ENCODE results near the gene PPP2R5E.

Gene PPP2R5E

DNA sequence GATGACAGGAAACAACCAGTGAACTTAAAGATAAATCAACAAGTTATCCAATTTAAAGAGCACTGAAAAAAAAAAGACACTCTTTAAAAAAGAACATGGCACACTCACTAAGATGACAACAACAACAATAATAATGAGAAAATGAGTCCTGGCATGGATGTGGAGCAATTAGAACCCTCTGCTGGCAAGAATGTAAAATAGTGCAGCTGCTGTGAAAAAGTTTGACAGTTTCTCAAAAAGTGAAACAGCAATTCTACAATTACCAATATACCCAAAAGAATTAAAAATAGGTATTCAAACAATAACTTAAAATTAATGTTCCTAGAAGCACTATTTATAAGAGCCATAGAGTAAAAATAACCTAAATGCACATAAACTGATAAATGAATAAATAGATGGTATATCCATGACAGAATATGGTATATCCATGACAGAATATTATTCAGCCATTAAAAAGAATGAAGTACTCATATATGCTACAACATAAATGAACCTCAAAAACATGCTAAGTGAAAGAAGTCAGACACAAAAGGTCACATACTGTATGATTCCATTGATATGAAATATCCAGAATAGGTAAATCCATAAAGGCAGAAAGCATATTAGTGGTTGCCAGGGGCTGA, 175.3 kb downstream of the PPP2R5E start:
- no peak for DNase-seq

DNA sequence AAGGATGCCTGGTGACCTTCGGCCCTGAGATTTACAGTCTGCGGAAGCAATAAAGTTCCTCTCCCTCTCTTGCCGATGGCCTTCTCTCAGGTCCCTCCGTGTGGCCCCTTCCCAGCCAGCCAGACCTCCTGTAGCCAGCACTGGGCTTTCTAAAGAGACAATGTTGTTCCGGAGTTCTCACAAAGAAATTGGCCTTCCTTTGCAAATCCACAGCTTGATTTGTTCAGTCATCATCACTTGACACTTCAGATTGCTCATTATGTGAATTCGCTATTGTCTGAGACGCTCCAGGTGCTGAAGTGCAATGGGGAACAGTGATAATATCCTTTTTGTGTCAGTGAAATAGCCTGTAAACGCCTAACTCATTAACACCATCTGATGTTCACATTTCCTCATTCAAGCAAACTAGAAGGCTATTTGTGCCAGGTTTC, 180.8 kb downstream of the PPP2R5E start:
- DNase-seq = no peak

GRCh38 chr14:63361790-63362189, 181.4 kb downstream of the PPP2R5E start:
- DNase-seq = no peak

DNA sequence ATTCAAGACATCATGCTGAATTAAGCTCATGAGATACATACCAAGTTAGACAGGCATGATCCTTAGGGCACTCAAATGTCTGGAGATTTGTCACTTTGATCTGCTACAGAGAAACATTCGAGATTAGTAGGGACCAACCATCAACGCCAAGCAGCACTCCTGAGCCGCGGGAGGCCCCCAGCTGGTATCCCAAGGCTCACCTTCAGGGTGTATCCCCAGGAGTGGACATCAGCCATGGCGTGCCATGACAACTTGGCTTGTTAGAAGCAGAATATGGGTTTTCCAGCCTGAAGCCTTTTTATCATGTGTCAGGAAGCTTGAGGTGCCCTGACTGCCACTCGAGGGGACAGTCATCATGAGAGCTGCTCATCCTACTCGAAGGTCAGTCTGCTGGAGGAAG, 185.3 kb downstream of the PPP2R5E start:
- no peak for DNase-seq

DNA sequence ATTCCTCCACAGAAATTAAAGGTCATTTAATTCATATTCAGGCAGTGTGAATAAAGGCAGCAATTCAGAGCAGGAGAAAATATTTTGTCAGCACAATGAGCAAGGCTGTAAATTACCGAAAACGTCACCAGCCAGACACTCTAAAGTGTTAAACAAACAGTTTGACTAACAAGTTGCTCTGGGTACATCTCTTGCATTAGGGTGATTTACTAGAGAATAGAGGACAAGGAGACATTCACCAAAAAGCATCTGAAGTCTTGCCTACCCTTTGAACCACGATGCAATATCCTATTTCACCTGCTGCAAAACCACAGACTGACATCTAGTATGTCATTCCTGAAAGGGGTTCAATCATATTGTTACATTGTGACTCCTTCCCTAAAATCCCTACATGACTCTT, 197.4 kb downstream of the PPP2R5E start:
- no peak for DNase-seq

GRCh38 chr14:63344336-63344735, 198.8 kb downstream of the PPP2R5E start:
- no peak for DNase-seq

GRCh38 chr14:63343878-63344277, 199.3 kb downstream of the PPP2R5E start:
- DNase-seq = peak; percentile 83

- peak; percentile 12 for DNase-seq
Observed at GRCh38 chr14:63342371-63342770, 200.8 kb downstream of the PPP2R5E start.

- DNase-seq = no peak
Observed at GRCh38 chr14:63328787-63329737, 214.1 kb downstream of the PPP2R5E start.

DNA sequence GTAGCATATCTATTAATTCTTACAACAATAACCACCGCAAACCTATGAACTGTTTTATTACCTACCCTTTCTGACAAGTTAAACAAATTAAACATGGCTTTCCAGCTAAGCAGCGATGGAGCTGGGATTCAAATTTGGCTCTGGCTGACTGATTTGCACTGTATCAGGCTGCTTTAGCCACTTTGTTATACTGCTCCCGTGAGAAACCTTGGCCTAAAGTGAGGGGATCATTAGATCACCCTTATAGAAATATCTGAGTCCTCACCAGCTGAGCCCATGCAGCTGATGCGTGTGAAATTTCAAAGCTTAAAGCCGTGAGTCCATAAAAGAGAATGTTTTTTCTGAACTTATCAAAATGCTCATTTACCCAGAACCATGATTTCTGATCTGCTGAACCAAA, 216.3 kb downstream of the PPP2R5E start:
- DNase-seq = no peak

- no peak for DNase-seq
Observed at GRCh38 chr14:63322897-63323573, 220.1 kb downstream of the PPP2R5E start.

DNA sequence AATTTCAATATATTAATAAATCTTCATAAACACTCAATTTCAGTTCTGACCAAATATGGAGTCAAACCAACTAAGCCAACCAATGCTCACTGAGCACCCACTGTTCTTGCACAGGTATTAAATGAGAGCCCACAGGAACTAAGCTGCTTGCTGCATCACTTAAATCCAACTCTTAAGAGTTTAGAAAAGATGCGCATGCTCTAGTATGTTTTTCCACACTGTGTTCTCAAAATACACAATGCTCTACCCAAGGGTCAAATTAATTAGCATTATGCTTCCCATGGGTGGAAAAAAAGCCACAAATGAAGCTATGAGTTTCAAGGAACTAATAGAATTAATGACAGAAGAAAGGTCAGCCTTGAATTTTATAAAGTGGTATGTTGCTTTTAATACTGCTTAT, 220.7 kb downstream of the PPP2R5E start:
- no peak for DNase-seq

Measured in fibroblast of skin of back (primary cell).